ENCODE results near the gene FRMD8. TPM values are rescaled to one million over a fixed set of nuclear protein-coding genes. Genes with fewer than 3 reads are reported as not detected.

FRMD8 gene
- polyA plus RNA-seq, 1 experiment = 21.6 TPM

- no peak for DNase-seq (ENCODE audit: low read depth)
- no peak overlapping the region for H3K4me3 ChIP-seq (ENCODE audit: low read depth, low read length)
- H3K36me3 ChIP-seq (ENCODE audit: control insufficient read depth, insufficient read depth, low read length) = peaks cover 22% of the 10 kb centered on the region
- CTCF ChIA-PET = no interaction called here
- POLR2A ChIA-PET = no interaction called here
- TF ChIP-seq, protein P1, sequence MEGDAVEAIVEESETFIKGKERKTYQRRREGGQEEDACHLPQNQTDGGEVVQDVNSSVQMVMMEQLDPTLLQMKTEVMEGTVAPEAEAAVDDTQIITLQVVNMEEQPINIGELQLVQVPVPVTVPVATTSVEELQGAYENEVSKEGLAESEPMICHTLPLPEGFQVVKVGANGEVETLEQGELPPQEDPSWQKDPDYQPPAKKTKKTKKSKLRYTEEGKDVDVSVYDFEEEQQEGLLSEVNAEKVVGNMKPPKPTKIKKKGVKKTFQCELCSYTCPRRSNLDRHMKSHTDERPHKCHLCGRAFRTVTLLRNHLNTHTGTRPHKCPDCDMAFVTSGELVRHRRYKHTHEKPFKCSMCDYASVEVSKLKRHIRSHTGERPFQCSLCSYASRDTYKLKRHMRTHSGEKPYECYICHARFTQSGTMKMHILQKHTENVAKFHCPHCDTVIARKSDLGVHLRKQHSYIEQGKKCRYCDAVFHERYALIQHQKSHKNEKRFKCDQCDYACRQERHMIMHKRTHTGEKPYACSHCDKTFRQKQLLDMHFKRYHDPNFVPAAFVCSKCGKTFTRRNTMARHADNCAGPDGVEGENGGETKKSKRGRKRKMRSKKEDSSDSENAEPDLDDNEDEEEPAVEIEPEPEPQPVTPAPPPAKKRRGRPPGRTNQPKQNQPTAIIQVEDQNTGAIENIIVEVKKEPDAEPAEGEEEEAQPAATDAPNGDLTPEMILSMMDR (IDR thresholded peaks at IDR 0.05; ENCODE audit: insufficient read depth, low read depth, low read length) = no peak
- no peaks in the 10 kb centered on the region for H3K27me3 ChIP-seq (ENCODE audit: control insufficient read depth, insufficient read depth, low read length)
Measured at GRCh38 chr11:65431451-65432099, 45.1 kb downstream of the FRMD8 start.

DNA sequence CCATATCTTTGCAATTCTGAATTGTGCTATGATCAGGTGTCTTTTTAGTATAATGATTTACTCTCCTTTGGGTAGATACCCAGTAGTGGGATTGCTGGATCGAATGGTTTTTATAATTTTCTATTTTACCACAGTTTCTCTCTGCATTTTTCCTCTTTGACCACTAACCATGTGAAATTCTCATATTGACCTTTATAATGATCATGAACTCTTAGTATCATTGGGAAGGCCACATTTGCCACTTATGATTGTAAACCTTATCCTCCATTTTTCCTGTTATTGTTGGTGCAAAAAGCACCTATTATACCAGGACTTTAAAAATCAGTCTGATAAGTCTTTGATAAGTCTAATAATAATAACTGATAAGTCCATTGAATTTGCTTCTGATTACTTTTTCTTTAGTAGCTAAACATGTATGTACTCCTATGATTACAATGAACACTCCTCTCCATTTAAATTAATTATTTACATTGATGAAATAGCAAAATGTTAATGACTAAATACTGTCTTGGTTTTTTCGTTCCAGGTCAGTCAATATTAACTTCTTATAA, 45.7 kb downstream of the FRMD8 start:
- POLR2A ChIA-PET = interaction anchor here (0.5 to 0.7 kb wide), 4 partner anchors 9 to 155 kb away, joined by 3 to 13 read pairs (median 7); no protein-coding TSS in a partner anchor
- CTCF ChIA-PET = no interaction called here
- peaks cover 18% of the 10 kb centered on the region for H3K36me3 ChIP-seq (ENCODE audit: control insufficient read depth, insufficient read depth, low read length)
- no peak for DNase-seq (ENCODE audit: low read depth)
- H3K27me3 ChIP-seq (ENCODE audit: control insufficient read depth, insufficient read depth, low read length) = no peaks in the 10 kb centered on the region
- no peak overlapping the region for H3K4me3 ChIP-seq (ENCODE audit: low read depth, low read length)
- TF ChIP-seq, protein P1 (IDR thresholded peaks at IDR 0.05; ENCODE audit: insufficient read depth, low read depth, low read length) = no peak

GRCh38 chr11:65432686-65433582, 46.5 kb downstream of the FRMD8 start:
- Histone ChIP-seq H3K36me3 (ENCODE audit: control insufficient read depth, insufficient read depth, low read length) (peaks cover 22% of the 10 kb centered on the region), H3K27me3 (ENCODE audit: control insufficient read depth, insufficient read depth, low read length) (no peaks in the 10 kb centered on the region), H3K4me3 (ENCODE audit: low read depth, low read length) (no peak overlapping the region)
- TF ChIP-seq, protein P1 (IDR thresholded peaks at IDR 0.05; ENCODE audit: insufficient read depth, low read depth, low read length) = no peak
- DNase-seq (ENCODE audit: low read depth) = no peak
- POLR2A ChIA-PET = interaction anchor here (0.5 to 0.7 kb wide), 4 partner anchors 10 to 156 kb away, joined by 3 to 13 read pairs (median 7); no protein-coding TSS in a partner anchor
- CTCF ChIA-PET = no interaction called here

DNA sequence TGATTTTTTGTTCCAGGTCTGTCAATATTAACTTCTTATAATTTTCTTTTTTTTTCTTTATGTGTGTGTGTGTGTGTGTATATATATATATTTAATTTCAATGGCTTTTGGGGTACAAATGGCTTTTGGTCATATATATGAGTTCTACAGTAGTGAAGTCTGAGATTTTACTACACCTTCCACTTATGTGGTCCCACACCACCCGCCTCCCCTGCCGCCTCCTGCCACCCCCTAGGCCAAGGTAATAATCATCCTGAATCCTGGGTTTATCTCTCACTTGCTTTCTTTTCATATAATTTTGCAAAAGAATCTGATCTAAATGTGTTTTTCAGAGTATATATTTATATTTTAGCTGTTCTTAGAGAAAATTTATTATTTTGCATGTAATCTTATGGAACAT, 47.2 kb downstream of the FRMD8 start:
- TF ChIP-seq, protein P1 (IDR thresholded peaks at IDR 0.05; ENCODE audit: insufficient read depth, low read depth, low read length) = no peak
- POLR2A ChIA-PET = interaction anchor here (0.7 kb wide), 1 partner anchor 74 kb away, joined by 3 read pairs; no protein-coding TSS in a partner anchor
- CTCF ChIA-PET = no interaction called here
- DNase-seq (ENCODE audit: low read depth) = no peak
- H3K4me3 ChIP-seq (ENCODE audit: low read depth, low read length) = no peak overlapping the region
- H3K36me3 ChIP-seq (ENCODE audit: control insufficient read depth, insufficient read depth, low read length) = peaks cover 22% of the 10 kb centered on the region
- H3K27me3 ChIP-seq (ENCODE audit: control insufficient read depth, insufficient read depth, low read length) = no peaks in the 10 kb centered on the region

All from BJ (cell line).